PC-9 (cell line): ENCODE measurements around the gene ZNF586.

Experiments
- EZH2 ChIP-seq: fragments of 200-600 bp; sonication (generic); IDR thresholded peaks from 2 replicates; pipeline ENCODE4 v1.8.0; 2017; ENCODE audit warnings: antibody characterized with exemption, low read depth
- TF ChIP-seq, protein P1 (sequence below): fragments of 200-600 bp; sonication (generic); conservative IDR thresholded peaks from 2 replicates; pipeline ENCODE4 v1.6.1; 2017; ENCODE audit warnings: mixed run types, antibody characterized with exemption, mild to moderate bottlenecking, moderate library complexity

DNA sequence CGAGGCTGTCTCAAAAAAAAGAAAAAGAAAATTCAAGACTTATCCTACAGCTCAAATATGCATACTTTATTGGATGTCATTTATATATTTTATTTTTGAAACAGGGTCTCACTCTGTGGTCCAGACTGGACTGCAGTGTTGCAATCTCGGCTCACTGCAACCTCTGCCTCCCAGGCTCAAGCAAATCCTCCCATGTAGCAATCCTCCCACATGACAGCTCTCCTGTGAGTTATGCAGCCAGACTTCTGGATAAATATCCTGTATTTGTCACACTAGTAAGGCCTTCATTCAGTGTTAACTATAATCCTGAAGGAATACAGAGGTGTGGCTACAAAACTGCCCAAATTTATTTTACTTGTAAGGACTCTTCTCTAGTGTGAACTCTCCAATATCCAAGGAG is 38.1 kb downstream of the ZNF586 start:
- TF ChIP-seq, protein P1, sequence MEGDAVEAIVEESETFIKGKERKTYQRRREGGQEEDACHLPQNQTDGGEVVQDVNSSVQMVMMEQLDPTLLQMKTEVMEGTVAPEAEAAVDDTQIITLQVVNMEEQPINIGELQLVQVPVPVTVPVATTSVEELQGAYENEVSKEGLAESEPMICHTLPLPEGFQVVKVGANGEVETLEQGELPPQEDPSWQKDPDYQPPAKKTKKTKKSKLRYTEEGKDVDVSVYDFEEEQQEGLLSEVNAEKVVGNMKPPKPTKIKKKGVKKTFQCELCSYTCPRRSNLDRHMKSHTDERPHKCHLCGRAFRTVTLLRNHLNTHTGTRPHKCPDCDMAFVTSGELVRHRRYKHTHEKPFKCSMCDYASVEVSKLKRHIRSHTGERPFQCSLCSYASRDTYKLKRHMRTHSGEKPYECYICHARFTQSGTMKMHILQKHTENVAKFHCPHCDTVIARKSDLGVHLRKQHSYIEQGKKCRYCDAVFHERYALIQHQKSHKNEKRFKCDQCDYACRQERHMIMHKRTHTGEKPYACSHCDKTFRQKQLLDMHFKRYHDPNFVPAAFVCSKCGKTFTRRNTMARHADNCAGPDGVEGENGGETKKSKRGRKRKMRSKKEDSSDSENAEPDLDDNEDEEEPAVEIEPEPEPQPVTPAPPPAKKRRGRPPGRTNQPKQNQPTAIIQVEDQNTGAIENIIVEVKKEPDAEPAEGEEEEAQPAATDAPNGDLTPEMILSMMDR: no peak
- no peak for TF ChIP-seq EZH2
